Measurements from ENCODE around the gene SDK2. TPM values are rescaled to one million over a fixed set of nuclear protein-coding genes. Genes with fewer than 3 reads are reported as not detected.
A peak's percentile ranks its signal among the peaks of the same experiment; 100 is the strongest.

SDK2 gene
- total RNA-seq, 4 donors from 2014 or later: 0.18 to 3.3 (median 1.2) TPM

DNA sequence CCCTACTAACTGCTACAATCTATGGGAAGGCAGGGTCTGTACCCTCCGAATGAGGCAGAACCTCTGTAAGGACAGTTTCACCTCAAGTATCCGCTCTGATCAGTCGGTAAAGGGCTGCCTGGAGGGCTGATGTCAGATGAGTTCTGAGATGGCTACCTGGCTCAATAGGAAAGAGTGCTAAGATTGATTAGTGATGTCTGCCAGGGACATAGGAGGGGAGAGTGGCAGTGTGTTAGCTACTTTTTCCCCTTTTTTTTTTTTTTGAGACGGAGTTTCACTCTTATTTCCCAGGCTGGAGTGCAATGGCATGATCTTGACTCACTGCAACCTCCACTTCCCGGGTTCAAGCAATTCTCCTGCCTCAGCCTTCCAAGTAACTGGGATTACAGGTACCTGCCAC, 293.4 kb downstream of the SDK2 start:
- no peak for TF ChIP-seq POLR2A (IDR thresholded peaks at IDR 0.05)
- TF ChIP-seq, protein P1, sequence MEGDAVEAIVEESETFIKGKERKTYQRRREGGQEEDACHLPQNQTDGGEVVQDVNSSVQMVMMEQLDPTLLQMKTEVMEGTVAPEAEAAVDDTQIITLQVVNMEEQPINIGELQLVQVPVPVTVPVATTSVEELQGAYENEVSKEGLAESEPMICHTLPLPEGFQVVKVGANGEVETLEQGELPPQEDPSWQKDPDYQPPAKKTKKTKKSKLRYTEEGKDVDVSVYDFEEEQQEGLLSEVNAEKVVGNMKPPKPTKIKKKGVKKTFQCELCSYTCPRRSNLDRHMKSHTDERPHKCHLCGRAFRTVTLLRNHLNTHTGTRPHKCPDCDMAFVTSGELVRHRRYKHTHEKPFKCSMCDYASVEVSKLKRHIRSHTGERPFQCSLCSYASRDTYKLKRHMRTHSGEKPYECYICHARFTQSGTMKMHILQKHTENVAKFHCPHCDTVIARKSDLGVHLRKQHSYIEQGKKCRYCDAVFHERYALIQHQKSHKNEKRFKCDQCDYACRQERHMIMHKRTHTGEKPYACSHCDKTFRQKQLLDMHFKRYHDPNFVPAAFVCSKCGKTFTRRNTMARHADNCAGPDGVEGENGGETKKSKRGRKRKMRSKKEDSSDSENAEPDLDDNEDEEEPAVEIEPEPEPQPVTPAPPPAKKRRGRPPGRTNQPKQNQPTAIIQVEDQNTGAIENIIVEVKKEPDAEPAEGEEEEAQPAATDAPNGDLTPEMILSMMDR (IDR thresholded peaks at IDR 0.05): no peak
- no peak overlapping the region for H3K4me3 ChIP-seq
- no peak overlapping the region for H3K27ac ChIP-seq
- DNase-seq: no peak
- no peaks in the 10 kb centered on the region for H3K9me3 ChIP-seq
- H3K4me1 ChIP-seq: no peaks in the 10 kb centered on the region
- no peaks in the 10 kb centered on the region for H3K27me3 ChIP-seq
- no peaks in the 10 kb centered on the region for H3K36me3 ChIP-seq

DNA sequence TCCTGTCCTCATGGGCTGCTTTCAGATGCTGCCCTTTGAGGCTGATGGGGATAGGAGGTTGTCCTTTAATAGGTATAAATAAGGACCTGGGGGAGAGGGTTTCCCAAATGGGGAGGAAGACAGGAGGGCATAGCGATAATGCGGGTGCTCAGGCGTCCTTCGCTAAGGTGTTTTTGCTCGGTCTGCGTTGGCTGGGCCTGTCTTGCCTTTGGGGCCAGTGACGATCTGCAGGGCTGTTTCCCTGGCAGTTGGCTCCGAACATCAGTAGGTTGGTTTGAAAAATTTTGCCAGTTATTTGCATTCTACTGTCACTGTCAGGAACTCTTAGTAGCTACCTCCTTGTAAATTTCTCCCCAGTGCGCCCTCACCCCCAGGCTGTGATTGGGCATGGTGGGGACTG, 294.6 kb downstream of the SDK2 start:
- Histone ChIP-seq H3K4me1 (no peaks in the 10 kb centered on the region), H3K36me3 (no peaks in the 10 kb centered on the region), H3K27ac (peak overlapping the region in 1 of 4 donors; percentile 67), H3K9me3 (no peaks in the 10 kb centered on the region), H3K27me3 (no peaks in the 10 kb centered on the region), H3K4me3 (no peak overlapping the region)
- TF ChIP-seq, protein P1 (IDR thresholded peaks at IDR 0.05): no peak
- no peak for TF ChIP-seq POLR2A (IDR thresholded peaks at IDR 0.05)
- DNase-seq: no peak

DNA sequence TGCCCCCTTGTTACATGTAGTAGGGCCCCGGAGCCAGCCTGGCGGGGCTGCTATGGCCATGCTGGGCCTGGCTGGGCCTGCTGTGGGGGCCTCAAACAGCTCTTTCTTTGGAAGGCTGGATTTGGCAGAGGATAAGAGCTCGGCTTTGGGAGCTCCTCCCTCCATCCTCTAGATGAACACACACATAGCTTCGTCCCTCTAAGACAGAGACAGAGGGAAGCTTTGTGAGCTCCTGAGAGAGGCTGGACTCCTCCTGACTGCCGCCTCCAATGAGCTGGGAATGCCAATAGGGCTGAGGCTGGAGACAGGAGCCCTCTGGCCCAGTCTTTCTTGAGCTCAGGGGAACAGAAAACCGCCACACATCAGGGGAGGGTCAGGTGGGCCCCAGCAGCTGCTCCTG, 295.1 kb downstream of the SDK2 start:
- no peaks in the 10 kb centered on the region for H3K36me3 ChIP-seq
- no peaks in the 10 kb centered on the region for H3K4me1 ChIP-seq
- H3K27me3 ChIP-seq: no peaks in the 10 kb centered on the region
- no peak overlapping the region for H3K4me3 ChIP-seq
- peak overlapping the region in 1 of 4 donors; percentile 67 for H3K27ac ChIP-seq
- no peak for DNase-seq
- H3K9me3 ChIP-seq: no peaks in the 10 kb centered on the region
- TF ChIP-seq, protein P1 (IDR thresholded peaks at IDR 0.05): no peak
- no peak for TF ChIP-seq POLR2A (IDR thresholded peaks at IDR 0.05)

DNA sequence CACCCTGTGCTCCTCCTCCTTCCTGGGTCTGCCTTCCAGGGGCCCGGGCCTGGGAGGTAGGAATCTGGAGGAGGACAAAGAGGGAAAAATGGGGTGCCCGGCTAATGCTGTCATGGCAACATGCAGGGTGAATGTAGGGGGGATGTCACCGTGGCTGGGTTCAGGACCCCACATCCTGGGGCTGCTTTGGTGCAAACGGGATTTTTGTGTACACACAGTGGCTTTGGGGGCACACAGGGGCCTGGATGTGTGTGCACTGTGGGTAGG, 295.5 kb downstream of the SDK2 start:
- DNase-seq: no peak
- TF ChIP-seq POLR2A (IDR thresholded peaks at IDR 0.05): no peak
- TF ChIP-seq, protein P1 (IDR thresholded peaks at IDR 0.05): no peak
- H3K4me1 ChIP-seq: no peaks in the 10 kb centered on the region

DNA sequence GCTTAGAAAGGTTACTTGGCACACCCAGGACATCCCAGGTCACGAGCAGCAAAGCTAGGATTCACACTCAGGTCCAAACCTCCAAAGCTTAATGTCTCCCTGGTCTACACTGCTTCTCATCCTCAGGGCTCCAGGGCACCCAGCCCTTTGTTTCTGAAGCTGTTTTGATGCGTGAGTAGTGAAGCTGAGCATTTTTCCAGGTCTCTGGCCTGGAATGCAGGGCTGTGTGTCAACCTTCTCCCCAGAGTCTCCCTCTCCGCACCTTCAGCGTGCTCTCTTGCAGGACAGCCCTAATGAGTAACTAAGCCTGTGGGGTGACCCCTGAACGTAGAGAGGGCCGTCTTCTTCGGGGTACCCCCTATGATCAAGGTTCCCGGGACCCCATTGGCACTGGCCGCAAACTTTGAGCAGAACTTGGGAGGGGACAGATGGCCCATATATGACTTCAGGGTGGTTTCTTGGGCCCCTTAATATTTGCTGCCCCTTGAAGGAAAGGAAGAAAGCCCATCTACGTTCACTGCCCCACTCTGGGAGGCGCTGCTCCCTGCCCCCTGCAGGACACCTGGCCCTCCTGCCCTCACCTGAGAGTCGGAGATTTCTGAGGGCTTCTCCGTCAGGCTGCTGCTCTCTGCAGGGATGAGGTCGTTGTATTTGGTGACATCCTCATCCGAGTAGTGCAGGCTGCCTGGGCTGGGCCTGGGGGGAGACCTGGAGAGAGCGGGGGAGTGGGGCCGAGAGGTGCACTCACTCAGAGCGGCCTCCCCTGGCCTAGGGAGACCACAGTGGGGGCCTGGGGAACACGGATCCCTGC, 296.0 kb downstream of the SDK2 start:
- Histone ChIP-seq H3K27me3 (no peaks in the 10 kb centered on the region), H3K4me1 (peaks cover 0 to 5% (median 0%) of the 10 kb centered on the region in 4 donors), H3K9me3 (no peaks in the 10 kb centered on the region), H3K4me3 (no peak overlapping the region), H3K27ac (peak overlapping the region in 2 of 4 donors; percentile 10 to 67), H3K36me3 (no peaks in the 10 kb centered on the region)
- no peak for DNase-seq
- TF ChIP-seq POLR2A (IDR thresholded peaks at IDR 0.05): no peak
- TF ChIP-seq, protein P1 (IDR thresholded peaks at IDR 0.05): no peak

More for the DNA sequence above, 295.5 kb downstream of the SDK2 start:
- Histone ChIP-seq H3K4me3 (no peak overlapping the region), H3K27ac (peak overlapping the region in 2 of 4 donors; percentile 10 to 67), H3K27me3 (no peaks in the 10 kb centered on the region), H3K36me3 (no peaks in the 10 kb centered on the region), H3K9me3 (no peaks in the 10 kb centered on the region)

Measured in Peyer's patch (tissue), 4 donors.